ENCODE data around the gene AMT.

- TF ChIP-seq, protein P1, sequence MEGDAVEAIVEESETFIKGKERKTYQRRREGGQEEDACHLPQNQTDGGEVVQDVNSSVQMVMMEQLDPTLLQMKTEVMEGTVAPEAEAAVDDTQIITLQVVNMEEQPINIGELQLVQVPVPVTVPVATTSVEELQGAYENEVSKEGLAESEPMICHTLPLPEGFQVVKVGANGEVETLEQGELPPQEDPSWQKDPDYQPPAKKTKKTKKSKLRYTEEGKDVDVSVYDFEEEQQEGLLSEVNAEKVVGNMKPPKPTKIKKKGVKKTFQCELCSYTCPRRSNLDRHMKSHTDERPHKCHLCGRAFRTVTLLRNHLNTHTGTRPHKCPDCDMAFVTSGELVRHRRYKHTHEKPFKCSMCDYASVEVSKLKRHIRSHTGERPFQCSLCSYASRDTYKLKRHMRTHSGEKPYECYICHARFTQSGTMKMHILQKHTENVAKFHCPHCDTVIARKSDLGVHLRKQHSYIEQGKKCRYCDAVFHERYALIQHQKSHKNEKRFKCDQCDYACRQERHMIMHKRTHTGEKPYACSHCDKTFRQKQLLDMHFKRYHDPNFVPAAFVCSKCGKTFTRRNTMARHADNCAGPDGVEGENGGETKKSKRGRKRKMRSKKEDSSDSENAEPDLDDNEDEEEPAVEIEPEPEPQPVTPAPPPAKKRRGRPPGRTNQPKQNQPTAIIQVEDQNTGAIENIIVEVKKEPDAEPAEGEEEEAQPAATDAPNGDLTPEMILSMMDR (conservative IDR thresholded peaks at IDR 0.05 in 1 of 2, IDR thresholded peaks at IDR 0.05 in 1 of 2; ENCODE audit: low read depth in 1 of 2, low read length in 2 of 2), result no peak
- no peak for TF ChIP-seq EZH2 (IDR thresholded peaks at IDR 0.05; ENCODE audit: low read length, missing control alignments)
Observed at GRCh38 chr3:49417516-49418120, 4.7 kb downstream of the AMT start.

Data from fibroblast of lung (primary cell).